Stimulated activated CD4-positive, alpha-beta T cell treated with anti-CD3 and anti-CD28 coated beads, Interleukin-12 subunit alpha, Interleukin-12 subunit beta, amount 100 ng/mL, for 24 hours (primary cell): ENCODE data around the gene CRACR2A.

Source experiments
- DNase-seq, 2 experiments: peaks; one replicate each; pipeline ENCODE4 v3.0.0-alpha.2; 2020; ENCODE audit warnings: low read depth in 2 of 2

CRACR2A gene

DNA sequence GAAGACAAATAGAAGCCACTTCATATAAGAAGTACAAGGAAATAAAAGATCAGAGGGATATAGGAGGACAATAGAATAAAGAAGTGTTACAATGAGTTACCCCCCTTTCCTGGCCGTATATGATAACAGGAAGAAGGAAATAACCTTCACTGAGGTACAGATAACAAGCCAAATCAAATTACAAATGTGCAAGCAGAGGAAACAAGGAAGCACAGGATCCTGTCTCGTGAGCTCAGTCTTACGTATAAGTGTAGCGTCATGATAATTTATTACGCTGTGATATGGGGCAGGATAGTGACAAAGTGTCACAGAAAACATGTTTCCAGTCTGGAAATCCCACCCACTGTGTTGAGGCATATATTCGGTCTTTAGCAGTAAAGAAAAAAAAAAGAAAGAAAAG is 26.5 kb downstream of the CRACR2A start:
- DNase-seq, result no peak

DNA sequence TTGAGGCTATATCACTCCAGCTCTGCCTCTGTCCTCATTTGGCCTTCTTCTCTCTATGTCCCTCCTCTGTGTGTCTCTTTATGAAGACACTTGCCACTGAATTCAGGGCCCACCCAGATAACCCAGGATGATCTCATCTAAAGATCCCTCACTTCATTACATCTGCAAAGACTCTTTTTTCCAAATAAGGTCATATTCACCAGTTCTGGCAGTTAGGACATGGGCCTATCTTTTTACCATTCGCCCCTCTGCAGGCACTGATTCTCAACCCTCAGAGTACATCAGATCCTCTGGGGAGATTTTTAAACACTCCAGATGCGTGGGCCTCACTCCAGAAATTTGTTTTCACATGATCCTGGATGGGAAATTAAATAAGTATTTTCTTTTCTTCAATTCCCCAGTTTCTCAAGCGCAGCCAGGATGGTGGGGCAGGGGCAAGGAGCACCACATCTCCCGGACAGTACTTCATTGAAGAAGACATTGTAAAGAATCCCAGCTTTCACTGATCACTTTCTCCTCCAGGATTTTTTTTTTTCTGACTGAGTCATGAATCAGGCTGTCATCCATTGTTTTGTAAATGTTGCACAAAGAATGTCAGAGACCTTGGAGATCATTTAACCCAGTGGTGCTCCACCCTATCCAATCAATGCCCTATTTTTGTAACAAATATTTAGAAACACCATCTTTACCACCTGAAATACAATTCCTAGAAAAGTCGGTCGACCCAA is 27.4 kb downstream of the CRACR2A start:
- DNase-seq, result no peak

DNA sequence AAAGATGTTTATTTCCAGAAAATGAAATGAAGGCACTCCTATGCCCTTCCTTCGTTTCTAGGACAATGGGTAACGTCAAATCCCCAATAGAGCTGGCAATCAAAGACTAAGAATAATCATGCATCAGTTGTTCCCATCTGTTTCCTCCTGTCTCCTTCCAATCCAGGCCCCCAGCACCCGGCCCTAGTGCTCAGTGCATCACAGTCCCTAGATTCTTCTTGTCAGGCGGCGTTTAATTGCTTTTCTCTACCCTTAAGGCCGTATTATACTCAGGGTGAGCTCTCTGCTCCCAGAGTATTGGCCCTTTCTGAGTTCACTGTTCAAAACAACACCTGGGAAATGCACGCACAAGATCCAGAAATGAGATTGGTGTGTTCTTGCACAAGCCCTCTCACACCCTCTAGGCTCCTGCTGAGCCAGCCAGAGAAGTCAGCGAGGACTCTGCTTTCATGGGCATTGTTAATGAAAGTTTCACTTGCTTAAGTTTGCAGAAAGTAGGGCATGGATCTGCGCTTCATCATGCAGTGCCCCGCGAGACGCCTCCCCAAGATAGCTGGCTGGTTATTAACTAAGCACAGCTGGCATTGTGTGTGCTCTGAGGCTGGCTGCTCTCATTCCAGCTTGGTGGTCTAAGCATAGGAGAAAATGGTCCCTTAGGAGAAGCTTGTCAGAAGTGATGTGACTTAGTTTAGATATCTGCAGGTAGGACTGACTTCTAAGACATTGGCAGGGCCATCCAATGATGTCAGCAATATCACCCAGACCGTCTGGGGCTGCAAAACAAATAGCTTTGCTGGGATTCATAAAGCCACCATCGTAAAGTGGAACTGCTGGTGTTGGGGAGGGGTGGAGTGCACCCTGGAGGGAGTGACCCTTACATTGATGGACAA is 28.7 kb downstream of the CRACR2A start:
- no peak for DNase-seq

DNA sequence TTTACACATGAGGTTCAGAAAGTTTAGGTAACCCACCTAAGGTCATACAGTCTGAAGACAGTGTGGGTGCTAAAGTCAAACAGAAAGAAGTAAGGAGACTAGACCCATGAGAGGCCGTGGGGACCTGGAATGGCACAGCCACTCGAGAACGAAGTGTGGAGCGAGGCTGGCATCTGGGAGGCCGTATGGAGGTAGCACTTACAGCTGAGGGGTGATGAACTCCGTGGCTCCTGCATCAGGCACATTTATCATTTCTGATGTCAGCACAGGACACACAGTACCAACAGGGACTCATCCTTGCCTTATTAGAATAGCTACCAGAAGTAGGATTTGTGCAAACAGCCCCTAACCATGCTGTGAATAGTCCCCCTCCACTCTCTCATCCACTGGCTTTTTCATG is 30.5 kb downstream of the CRACR2A start:
- no peak for DNase-seq

DNA sequence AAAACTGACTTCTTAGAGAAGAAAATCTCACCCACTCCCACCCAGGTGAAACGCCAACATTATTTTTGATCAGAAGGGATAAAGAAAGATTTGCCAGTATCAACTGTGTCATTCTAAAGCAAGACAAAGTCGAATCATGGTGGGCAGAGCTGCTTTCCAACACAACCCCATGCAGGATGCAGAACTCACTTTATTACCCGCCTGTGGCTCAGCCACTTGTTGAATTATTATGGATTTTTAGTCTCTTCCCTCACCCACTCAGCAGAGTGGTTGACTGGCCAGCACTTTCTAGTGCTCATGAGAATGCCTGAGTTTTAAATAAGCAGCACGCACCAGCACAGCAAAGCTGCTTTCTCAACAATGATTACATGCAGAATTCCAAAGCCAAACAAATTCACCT is 32.1 kb downstream of the CRACR2A start:
- DNase-seq, result no peak

DNA sequence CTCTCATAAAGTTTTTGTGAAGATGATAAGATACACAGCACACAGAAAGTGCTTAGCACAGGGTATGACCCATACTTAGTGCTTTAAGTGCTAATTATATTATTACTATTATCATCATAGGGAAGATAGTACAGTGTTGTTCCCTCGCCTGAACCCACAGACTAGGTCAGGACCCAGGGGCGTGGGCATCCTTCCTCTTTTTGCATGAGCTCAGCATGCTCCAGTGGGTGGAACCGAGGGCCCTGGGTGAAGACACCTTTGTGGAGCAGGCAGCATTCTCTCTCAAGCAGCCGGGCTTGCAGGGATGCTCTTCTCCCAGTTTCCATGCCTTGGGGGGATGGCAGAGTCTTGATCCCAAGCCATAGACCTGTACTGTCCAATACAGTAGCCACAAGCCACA is 34.8 kb downstream of the CRACR2A start:
- DNase-seq, result no peak

DNA sequence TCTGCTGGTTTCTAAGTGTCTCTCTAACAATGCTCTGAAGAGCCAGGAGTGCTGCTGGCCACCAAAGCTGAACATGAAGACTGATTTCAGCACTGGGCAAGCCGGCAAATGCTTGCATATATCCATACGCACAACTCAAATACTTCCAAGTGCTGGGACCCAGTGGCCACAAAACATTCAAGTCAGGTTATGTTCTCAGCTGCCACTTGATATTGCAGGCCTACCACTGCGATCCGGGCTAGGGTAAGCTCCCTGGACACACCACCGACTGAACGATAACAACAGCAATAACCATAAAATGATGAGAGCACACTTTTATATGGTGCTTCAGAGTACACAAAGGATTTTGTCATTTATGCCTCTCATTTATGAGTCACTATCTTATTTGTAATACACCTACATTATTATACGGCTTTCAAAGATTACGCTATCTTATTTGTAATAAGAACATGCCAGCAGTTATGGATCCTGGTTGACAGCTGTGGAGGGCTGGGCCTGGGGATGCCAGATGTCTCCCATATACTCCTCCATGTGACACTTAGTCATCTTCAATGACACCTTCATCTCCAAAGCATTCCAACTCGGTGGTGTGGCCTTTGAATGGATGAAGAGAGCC is 35.5 kb downstream of the CRACR2A start:
- no peak for DNase-seq

DNA sequence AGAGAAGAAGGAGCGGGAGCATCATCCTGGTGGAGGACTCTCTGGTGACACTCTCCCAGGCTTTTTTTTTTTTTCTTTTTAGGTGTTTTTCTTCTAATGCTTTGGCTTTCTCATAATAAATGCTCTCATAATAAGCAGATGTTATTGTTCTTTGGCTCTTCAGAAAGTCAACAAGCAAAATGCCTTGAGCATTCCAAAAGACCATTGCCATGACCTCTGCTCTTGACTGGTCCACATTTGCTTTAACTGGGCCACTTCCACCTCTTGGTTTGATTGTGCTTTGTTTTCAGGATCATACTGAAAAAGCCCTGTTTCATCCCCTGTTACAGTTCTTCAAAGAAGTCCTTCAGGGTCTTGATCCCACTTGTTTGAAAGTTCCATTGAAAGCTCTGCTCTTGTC is 36.9 kb downstream of the CRACR2A start:
- DNase-seq, result no peak

DNA sequence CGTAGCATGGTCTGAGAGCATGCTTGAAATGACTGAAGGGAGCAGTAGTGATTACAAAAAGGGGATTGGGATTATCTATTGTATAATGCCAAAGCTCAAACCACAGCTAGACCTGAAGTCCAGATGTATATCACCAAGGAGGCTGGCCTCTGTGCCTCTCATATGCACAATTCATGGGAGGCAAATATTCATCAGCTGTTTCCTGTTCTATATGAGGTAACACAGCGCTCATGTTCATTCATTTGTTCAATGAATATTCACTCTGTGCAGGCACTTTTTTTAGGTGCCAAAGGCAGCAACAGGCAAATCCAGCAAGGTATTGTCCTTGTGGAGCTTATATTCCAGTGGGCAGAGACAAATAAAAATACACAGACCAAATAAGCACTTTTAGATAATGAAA is 39.0 kb downstream of the CRACR2A start:
- no peak for DNase-seq

DNA sequence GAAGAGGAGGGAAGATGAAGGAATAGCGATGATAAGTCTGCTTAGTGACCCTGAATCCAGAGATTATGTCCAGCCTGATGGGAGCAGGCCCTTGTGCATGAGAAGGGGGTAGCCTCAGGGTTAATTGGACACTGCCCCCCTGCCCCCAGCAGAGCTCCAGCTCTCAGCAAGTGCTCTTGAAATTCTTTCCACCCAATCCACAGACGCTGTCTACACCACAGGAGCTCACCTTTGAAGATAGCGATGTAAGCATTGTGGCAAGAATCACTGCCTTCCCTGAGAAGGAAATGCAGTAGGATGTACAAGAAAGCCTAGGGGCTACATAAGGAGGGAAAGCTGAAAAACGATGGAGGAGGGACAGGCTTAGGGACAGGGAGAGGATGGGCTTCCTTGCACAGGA is 39.4 kb downstream of the CRACR2A start:
- DNase-seq, result no peak

DNA sequence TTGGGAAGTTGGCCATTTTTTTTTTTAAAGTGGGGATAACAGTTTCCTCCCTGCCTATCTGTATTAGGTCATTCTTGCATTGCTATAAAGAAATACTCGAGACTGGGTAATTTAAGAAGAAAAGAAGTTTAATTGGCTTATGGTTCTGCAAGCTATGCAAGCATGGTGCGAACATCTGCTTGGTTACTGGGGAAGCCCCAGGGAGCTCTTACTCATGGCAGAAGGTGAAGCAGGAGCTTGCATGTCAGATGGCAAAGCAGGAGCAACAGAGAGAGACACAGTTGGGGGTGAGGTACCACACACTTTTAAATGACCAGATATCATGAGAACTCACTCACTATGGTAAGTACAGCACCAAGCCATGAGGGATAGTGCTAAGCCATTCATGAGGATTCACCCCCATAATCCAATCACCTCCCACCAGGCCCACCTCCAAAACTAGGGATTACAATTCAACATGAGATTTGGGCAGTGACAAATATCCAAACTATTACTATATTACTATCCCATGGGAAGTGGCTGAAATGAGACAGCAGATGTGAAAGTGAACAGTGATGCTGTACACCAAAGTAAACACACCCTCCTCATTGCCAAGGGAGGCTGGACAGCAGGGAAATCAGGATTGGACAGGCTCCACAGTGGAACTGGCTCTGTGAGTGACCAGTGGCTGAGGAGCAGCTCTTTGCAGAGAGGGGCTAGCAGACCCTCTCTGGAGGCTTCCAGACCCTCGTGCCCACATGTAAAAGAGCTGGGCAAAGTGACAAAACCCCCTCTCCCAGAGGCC is 40.5 kb downstream of the CRACR2A start:
- DNase-seq, result no peak

DNA sequence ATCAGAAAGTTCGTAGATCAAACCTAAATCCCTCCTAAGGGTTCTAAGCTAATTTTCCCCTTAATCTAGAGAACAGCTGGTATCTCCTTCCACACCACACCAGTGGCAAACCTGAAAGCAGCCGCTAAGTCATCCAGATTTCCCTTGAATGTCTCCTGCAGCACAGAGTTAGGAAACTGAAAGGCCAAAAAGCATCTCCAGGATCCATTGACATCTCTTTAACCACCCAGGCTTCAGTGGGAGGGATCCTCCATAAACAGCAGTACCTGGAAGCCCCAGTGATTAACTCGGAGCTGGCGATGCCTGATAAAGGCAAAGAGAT is 47.6 kb downstream of the CRACR2A start:
- no peak for DNase-seq

DNA sequence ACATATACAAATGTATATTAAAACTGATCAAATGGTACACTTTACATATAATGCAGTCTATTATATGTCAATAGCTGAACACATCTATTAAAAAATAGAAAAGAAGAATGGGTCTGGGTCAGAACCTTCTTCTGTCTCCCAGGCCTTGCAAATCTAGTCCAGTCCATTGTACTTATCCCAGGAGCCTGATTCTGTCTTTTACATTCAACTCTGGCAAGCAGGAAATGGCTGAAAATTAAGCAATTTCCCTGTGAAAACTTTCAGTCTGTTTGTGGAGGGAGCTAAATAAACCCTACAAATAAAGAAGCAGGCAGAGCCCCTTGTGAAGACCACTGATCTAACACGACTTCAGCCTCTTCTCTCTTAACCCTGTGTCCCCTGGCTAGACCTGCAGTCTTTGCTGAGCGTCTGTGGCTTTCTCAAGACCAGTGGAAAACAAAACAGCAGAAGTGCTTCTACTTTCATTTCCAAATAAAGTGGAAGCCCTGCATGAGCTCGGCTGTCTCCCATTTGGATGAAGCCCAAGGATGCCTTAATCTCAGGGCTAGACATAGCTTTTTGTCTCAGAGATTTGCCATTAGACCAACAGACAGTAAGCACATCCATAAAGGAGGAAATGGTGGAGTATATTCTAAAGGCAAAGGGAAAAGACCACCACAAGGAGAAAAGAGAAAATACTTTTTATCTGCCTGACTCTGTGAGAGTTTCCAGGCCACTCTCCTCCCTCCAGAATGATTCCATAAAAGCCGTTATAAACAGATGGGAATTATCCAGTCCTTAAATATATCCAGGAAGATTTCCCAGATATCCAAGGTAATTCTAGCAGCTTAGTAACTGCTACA is 48.2 kb downstream of the CRACR2A start:
- DNase-seq, result no peak

DNA sequence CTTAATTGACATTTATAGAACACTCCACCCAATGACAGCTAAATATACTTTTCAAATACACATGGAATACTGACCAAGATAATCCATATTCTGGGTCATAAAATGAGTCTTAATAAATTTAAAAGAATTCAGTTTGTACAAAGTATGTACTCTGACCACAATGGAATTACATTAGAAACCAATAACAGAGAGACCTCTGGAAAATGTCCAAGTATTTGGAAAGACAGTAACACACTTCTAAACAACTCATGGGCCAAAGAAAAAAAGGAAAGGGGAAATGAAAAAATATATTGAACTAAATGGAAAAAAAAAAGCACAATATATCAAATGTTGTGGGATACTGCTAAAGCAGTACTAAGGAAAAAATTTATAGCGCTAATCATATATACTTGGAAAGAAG is 52.0 kb downstream of the CRACR2A start:
- no peak for DNase-seq

DNA sequence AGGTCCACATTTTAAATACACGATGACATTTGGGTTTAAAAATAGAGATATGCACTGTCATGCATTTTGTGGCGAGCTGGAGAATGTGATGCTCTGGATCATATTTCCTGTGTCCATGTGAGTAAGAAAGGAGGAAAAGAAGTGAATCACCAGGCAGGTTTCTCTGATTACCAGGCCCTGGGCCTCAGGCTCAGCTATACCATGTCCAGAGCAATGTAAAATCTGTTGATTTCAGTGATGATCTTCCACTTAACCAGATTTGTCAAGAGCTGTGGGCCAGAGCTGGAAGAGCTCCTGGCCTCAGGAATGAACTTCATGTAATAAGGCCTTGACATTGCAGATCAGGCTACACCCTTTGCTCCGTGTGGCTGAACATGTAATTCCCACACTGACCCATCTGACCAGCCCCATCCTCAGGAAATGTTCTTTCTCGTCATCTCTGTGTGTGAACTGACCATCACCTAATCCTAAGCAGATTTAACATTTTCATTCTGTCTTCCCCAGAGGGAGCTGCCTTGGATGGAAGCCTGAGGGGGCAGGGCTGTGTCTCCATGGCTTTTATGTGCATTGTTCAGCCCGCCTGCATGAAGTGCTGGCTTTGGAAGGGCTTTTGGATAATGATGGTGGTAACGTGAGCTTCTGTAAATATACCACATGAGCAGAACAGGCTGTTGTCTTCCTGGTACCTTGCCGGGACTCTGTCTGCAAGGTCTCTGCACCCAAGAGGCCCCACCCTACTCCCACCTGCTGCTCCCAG is 54.5 kb downstream of the CRACR2A start:
- no peak for DNase-seq

DNA sequence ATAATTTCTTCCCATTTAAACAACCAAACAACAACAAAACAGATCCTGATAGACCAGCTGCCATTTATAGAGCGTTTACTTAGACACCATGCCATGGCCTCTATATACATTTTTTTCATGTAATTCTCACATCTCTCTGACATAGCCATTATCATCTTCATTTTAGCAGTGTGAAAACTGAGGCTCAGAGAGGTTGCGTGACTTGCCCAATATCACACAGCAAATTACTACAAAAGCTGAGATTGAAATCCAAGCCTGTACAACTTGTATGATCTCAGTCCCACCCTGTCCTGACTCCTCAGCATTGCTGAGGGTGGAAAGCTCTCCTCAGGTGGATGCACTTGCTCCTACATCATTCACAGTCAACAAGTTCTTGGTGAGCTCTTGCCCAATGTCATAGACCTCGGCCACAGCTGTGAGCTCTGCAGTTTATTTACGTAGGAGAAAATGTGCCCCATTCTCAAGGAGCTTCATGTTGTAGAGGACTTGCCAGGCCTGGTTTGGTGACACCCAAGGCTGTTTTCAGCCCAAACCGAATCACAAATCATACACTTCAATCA is 55.5 kb downstream of the CRACR2A start:
- no peak for DNase-seq

DNA sequence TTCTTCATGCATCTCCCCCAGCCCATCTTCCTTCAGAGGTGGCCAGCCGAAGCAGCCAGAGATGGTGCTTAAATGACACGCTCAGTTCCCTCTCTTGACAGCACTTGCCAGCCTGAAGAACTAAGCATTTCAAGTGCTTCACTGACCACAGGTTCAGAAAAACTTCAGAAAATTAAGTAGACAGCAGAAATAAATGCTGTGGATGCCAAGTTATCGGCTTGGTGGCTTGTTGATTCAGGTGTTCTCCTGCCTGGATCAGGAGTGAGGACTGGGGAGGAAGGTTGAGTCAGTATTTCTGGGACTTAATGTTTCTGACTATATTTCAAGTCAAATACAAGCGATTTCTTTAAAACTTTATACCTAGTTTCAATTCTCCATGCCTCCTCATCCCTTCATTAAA is 58.2 kb downstream of the CRACR2A start:
- no peak for DNase-seq

DNA sequence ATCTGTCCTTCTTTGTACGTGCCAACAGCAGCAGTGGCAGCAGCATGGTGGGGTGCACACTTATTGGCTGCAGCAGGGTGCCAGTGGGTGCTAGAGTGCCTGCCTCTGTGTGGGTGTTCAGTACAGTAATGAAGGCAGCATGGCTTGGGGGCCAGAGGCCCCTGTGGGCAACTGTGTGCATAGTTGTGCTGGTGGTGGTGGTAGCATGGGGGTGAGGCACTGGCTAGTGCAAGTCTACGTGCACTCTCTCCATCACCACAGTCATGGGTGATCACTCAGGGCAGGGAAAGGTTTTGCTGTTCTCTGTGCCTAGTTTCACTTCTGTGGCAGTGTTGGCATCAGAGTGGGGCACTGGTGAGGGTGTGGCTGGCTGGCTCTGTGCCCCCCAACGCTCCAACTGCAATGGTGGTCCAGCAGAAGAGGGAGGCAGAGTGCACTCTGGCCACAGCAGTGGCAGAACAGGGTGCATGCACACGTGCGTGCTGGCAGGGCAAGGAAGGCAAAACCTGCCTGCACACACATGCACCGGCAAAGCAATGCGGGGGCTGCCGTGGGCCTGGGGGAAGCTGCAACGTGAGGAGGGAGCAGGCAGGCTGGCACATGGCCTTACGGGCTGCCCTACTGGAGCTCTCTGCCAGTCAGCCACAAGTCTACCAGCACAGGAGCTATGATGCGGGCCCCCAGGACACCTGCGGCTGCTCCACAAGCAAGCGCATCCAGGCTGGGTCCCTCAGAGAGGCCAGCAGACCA is 60.1 kb downstream of the CRACR2A start:
- no peak for DNase-seq

DNA sequence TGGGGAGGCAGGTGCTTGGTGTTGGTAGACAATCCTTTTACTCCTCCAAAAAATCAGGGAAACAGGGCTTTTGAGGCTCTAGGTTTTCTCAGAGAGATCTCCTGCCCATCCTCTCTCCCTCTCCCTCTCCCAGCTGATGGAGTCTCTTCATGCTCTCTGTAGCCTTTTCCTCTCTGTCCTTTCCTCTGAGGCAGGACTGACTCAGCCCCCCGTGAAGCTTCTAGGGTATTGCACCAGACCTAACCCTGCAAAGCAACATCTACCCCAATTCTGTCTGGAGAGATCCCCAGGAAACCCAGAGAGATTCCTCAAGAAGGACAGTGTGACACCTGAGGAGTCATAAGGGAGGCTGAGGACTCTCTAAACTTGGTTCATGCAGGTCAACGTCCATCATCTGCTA is 66.4 kb downstream of the CRACR2A start:
- no peak for DNase-seq

DNA sequence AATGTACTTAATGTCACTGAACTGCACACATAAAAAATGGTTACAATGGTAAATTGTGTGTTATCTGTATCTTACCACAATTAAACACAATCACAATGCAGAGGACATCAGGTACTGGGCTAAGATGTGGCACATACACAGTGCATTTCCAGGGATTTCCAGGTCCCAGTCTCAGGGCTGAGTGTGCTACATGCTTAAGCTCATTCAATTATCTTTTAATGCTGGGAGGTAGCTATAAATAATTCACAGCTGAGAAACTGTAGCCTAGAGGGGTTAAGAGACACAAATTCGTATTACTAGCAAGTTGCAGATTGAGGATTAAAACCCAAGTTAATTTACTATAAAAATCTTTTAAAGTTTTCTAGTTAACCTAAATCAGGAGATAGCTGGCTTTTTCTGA is 67.1 kb downstream of the CRACR2A start:
- no peak for DNase-seq
